Activated CD8-positive, alpha-beta memory T cell treated with anti-CD3 and anti-CD28 coated beads for 48 hours (primary cell): ENCODE results near the gene FAM120C.

ENCODE experiments used
- DNase-seq, 3 experiments: peaks; one replicate each; pipeline ENCODE4 v3.0.0-alpha.2; 2020; ENCODE audit warnings: low read depth in 2 of 3, low spot score in 2 of 3

FAM120C gene

GRCh38 chrX:54044126-54044876, 138.8 kb downstream of the FAM120C start, which contains the start of gene PHF8:
Gene PHF8 (minus strand): TSS chrX:54044473. CDS start chrX:54042728, 1,745 bp downstream.
- DNase-seq, result peak; percentile 55 to 83 (median 81)

DNA sequence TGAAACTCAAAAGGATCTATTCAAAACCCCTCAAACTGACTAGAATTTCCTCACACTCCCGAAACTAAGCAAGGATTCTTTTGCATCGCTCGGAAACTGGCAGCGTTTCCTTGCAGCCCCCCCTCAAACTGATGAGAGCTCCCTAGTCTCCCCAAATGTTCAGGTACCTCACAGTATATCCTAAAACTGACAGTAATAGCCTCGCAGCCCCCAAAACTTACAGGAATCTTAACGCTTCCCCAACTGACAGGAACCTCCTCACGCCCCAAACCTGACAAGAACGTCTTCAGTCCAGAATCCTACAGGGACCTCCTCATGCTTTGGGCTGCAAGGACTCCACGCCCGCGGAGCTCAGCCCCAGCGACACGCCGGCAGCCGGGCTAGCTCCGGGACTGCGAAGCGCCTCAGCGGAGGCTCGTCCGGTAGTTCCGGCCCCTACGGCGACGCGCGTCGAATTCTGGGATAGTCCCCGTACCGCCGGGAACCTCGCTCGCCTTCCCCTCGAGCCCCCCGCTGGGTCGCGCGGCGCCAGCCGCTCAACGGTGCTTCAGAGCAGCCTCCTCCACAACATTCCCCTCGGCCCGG, 139.4 kb downstream of the FAM120C start:
- peak in 1 of 3 experiments; percentile 14 for DNase-seq

DNA sequence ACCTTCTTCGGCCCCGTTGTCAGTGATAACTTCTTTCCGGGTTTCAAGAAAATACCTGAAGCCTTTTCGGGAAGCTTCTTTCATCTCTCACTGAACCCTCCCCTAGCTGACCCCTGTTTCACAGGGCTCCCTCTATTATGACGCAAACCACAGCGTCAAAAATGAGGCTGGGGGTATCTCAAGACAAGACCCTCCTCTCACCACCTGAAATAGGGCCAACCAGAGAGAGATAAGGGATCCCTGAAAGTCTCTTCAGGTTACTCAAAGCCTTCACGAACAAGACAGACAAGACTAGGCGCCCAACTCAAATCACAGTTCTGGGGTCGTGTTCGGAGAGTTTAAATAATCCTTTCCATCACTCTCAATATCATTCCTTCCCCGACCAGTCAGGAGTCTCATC, 140.0 kb downstream of the FAM120C start:
- no peak for DNase-seq

GRCh38 chrX:54042609-54043021, 140.4 kb downstream of the FAM120C start:
- no peak for DNase-seq

DNA sequence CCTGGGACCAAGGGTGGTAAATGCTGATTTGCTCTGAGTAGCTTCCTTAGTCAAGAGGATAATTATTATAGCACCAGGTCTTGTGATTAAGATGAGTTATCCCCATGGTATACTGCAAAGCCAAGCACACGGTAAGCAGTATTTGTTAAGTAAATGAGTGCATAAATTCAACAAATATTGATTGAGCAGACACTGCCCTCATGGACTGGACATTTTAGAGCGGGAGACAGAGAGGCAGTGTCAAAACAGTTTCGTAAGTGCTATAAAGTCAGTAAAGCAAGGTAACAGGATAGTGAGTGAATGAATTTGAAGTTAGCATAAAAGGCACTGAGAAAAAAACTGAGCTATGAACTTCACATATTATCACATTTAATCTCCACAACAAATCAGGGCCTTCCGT, 152.7 kb downstream of the FAM120C start:
- DNase-seq, result no peak

- no peak for DNase-seq
These were observed 153.4 kb downstream of the FAM120C start for GRCh38 chrX:54029529-54030143.

- no peak for DNase-seq
These were observed 158.7 kb downstream of the FAM120C start for GRCh38 chrX:54024350-54024749.
